GM10266 (cell line): ENCODE results near the gene PKM.

Source experiments
- DNase-seq: peaks from one replicate; pipeline ENCODE4 v3.0.0; 2012; ENCODE audit errors: extremely low spot score
- CTCF ChIP-seq: IDR thresholded peaks from 2 replicates; pipeline ENCODE4 v1.5.1; 2012; ENCODE audit warnings: mild to moderate bottlenecking, low read depth; ENCODE audit not compliant: control insufficient read depth, insufficient read depth; ENCODE audit errors: missing control alignments

Gene PKM

GRCh38 chr15:72206677-72207000 is 24.4 kb downstream of the PKM start:
- no peak for DNase-seq
- TF ChIP-seq CTCF, result no peak

- DNase-seq, result no peak
- TF ChIP-seq CTCF, result no peak
Observed at GRCh38 chr15:72205896-72206676, 24.9 kb downstream of the PKM start.

GRCh38 chr15:72205273-72205672 is 25.7 kb downstream of the PKM start:
- no peak for DNase-seq
- TF ChIP-seq CTCF, result no peak

GRCh38 chr15:72203507-72203837 is 27.5 kb downstream of the PKM start:
- no peak for DNase-seq
- TF ChIP-seq CTCF, result no peak

- DNase-seq, result no peak
- TF ChIP-seq CTCF, result no peak
Observed at GRCh38 chr15:72202801-72203506, 28.0 kb downstream of the PKM start.

- no peak for TF ChIP-seq CTCF
- no peak for DNase-seq
Observed at GRCh38 chr15:72202302-72202701, 28.7 kb downstream of the PKM start.

- no peak for DNase-seq
- TF ChIP-seq CTCF, result no peak
Observed at GRCh38 chr15:72201391-72201921, 29.5 kb downstream of the PKM start.
